IMR-90 (cell line): ENCODE measurements around the gene SCAMP2. TPM values are rescaled to one million over a fixed set of nuclear protein-coding genes. Genes with fewer than 3 reads are reported as not detected.

Source experiments
- ATAC-seq: fragments of 200-7000 bp; cut with Tn5 transposase; 2 replicates; pipeline ENCODE4 v1.9.1; 2020; ENCODE audit warnings: low read depth, mild to moderate bottlenecking, moderate library complexity
- BruUV-seq: library from RNA; stranded (reverse); fragments of 400-500 nt; replicated peaks from 2 replicates; lab custom pipeline; 2021; lab: Mats Ljungman, UMichigan
- CTCF ChIA-PET: fragments of 300-600 bp; formaldehyde crosslinking; extraction: SDS; loops from one replicate; lab custom pipeline; 2021; ENCODE audit warnings: antibody characterized with exemption; lab: Yijun Ruan, JAX
- POLR2A ChIA-PET: fragments of 300-600 bp; sonication (Branson Sonifier 250); formaldehyde crosslinking; loops from one replicate; lab custom pipeline; 2022; ENCODE audit warnings: antibody characterized with exemption; ENCODE audit not compliant: unreplicated experiment; lab: Charles Lee
- DNase-seq: peaks from one replicate; pipeline ENCODE4 v3.0.0; 2013
- H2AFZ ChIP-seq: replicated peaks from 2 replicates; pipeline ENCODE3; 2013; ENCODE audit warnings: low read length, mild to moderate bottlenecking; ENCODE audit not compliant: poor library complexity
- H2AK5ac ChIP-seq: 2 replicates; pipeline ENCODE4 v1.6.1; 2013; ENCODE audit warnings: low read depth, low read length, inconsistent platforms
- H2AK9ac ChIP-seq: replicated peaks from 2 replicates; pipeline ENCODE3; 2013; ENCODE audit warnings: mild to moderate bottlenecking, low read depth, low read length, moderate library complexity; ENCODE audit not compliant: poor library complexity
- H2BK120ac ChIP-seq: 2 replicates; pipeline ENCODE4 v1.6.1; 2013; ENCODE audit warnings: low read depth, low read length, inconsistent platforms
- H2BK15ac ChIP-seq: 3 replicates; pipeline ENCODE4 v1.6.1; 2013; ENCODE audit warnings: low read depth, low read length, inconsistent platforms
- H2BK20ac ChIP-seq: 2 replicates; pipeline ENCODE4 v1.6.1; 2013; ENCODE audit warnings: low read depth, mild to moderate bottlenecking, inconsistent platforms, low read length, moderate library complexity
- H2BK5ac ChIP-seq: 2 replicates; pipeline ENCODE4 v1.6.1; 2013; ENCODE audit warnings: mild to moderate bottlenecking, low read depth, low read length, inconsistent platforms; ENCODE audit not compliant: poor library complexity, severe bottlenecking
- H3K14ac ChIP-seq: replicated peaks from 2 replicates; pipeline ENCODE4 v1.6.1; 2013; ENCODE audit warnings: low read depth, low read length, inconsistent platforms
- H3K18ac ChIP-seq: 2 replicates; pipeline ENCODE4 v1.6.1; 2013; ENCODE audit warnings: low read depth, low read length, control low read depth
- H3K23ac ChIP-seq: 2 replicates; pipeline ENCODE4 v1.6.1; 2013; ENCODE audit warnings: low read depth, low read length, inconsistent platforms
- H3K27ac ChIP-seq: 2 replicates; pipeline ENCODE4 v1.5.1; 2013; ENCODE audit warnings: mild to moderate bottlenecking, control low read depth, low read length; ENCODE audit not compliant: insufficient read depth
- H3K27me3 ChIP-seq: 2 replicates; pipeline ENCODE4 v1.6.1; 2013; ENCODE audit warnings: low read length; ENCODE audit not compliant: control insufficient read depth, insufficient read depth
- H3K36me3 ChIP-seq: 2 replicates; pipeline ENCODE4 v1.6.1; 2013; ENCODE audit warnings: low read length, mixed read lengths; ENCODE audit not compliant: control insufficient read depth, insufficient read depth
- H3K4ac ChIP-seq: 2 replicates; pipeline ENCODE4 v1.6.1; 2013; ENCODE audit warnings: low read depth, low read length, inconsistent platforms
- H3K4me1 ChIP-seq: 2 replicates; pipeline ENCODE4 v1.6.1; 2013; ENCODE audit warnings: low read length, mixed read lengths; ENCODE audit not compliant: control insufficient read depth, insufficient read depth
- H3K4me2 ChIP-seq: 2 replicates; pipeline ENCODE4 v1.6.1; 2013; ENCODE audit warnings: low read depth, mild to moderate bottlenecking, control low read depth, low read length, moderate library complexity
- H3K4me3 ChIP-seq: 2 replicates; pipeline ENCODE4 v1.5.1; 2013; ENCODE audit warnings: low read depth, mild to moderate bottlenecking, control low read depth, low read length, moderate library complexity; ENCODE audit not compliant: insufficient read depth
- H3K56ac ChIP-seq: 2 replicates; pipeline ENCODE4 v1.6.1; 2013; ENCODE audit warnings: low read length, inconsistent platforms; ENCODE audit not compliant: insufficient read depth; ENCODE audit errors: extremely low read depth
- H3K79me1 ChIP-seq, 2 experiments: 2 replicates each; pipeline ENCODE4 v1.6.1; 2013; ENCODE audit warnings: low read length in 2 of 2, inconsistent platforms in 1 of 2, low read depth in 1 of 2
- H3K9ac ChIP-seq: 2 replicates; pipeline ENCODE4 v1.6.1; 2013; ENCODE audit warnings: low read depth, low read length, control low read depth
- H3K9me1 ChIP-seq: 2 replicates; pipeline ENCODE4 v1.6.1; 2013; ENCODE audit warnings: low read length, inconsistent platforms; ENCODE audit not compliant: insufficient read depth
- H3K9me3 ChIP-seq: 2 replicates; pipeline ENCODE4 v1.6.1; 2013; ENCODE audit warnings: low read length; ENCODE audit not compliant: control insufficient read depth, insufficient read depth
- H4K20me1 ChIP-seq: 2 replicates; pipeline ENCODE4 v1.6.1; 2013; ENCODE audit warnings: low read length, inconsistent platforms; ENCODE audit not compliant: insufficient read depth
- H4K5ac ChIP-seq: 2 replicates; pipeline ENCODE4 v1.6.1; 2013; ENCODE audit warnings: mild to moderate bottlenecking, low read depth, low read length, control low read depth
- H4K8ac ChIP-seq, 2 experiments: 2 replicates each; pipeline ENCODE4 v1.6.1; 2013; ENCODE audit warnings: low read depth in 2 of 2, low read length in 2 of 2, control low read depth in 1 of 2, inconsistent platforms in 1 of 2
- H4K91ac ChIP-seq: 2 replicates; pipeline ENCODE4 v1.6.1; 2013; ENCODE audit warnings: low read depth, low read length, inconsistent platforms; ENCODE audit not compliant: insufficient read depth
- BHLHE40 ChIP-seq: fragments of 150-350 bp; IDR thresholded peaks from 2 replicates; pipeline ENCODE4 v1.6.1; 2016; ENCODE audit warnings: mild to moderate bottlenecking, low read depth, low read length
- CEBPB ChIP-seq: IDR thresholded peaks from 2 replicates; pipeline ENCODE4 v1.6.1; 2012; ENCODE audit warnings: low read depth, low read length, improper control_type of control experiment
- CHD1 ChIP-seq: IDR thresholded peaks from 2 replicates; pipeline ENCODE4 v1.6.1; 2012; ENCODE audit warnings: low read depth, low read length, improper control_type of control experiment
- FOS ChIP-seq: fragments of 150-350 bp; IDR thresholded peaks from 2 replicates; pipeline ENCODE4 v1.6.1; 2016; ENCODE audit warnings: low read depth, low read length
- MAFK ChIP-seq: IDR thresholded peaks from 2 replicates; pipeline ENCODE4 v1.6.1; 2012; ENCODE audit warnings: low read depth, low read length, improper control_type of control experiment
- MAZ ChIP-seq: IDR thresholded peaks from 2 replicates; pipeline ENCODE4 v1.6.1; 2012; ENCODE audit warnings: low read depth, mild to moderate bottlenecking, low read length, improper control_type of control experiment, moderate library complexity, borderline replicate concordance
- MXI1 ChIP-seq: IDR thresholded peaks from 2 replicates; pipeline ENCODE4 v1.6.1; 2012; ENCODE audit warnings: low read depth, mild to moderate bottlenecking, low read length, moderate library complexity, borderline replicate concordance
- NFE2L2 ChIP-seq: fragments of 150-350 bp; IDR thresholded peaks from 2 replicates; pipeline ENCODE4 v1.6.1; 2016; ENCODE audit warnings: low read depth, mild to moderate bottlenecking, low read length
- POLR2A ChIP-seq: IDR thresholded peaks from 2 replicates; pipeline ENCODE4 v1.6.1; 2012; ENCODE audit warnings: mild to moderate bottlenecking, low read depth, low read length
- RAD21 ChIP-seq: IDR thresholded peaks from 2 replicates; pipeline ENCODE4 v1.6.1; 2012; ENCODE audit warnings: low read length, improper control_type of control experiment
- RCOR1 ChIP-seq: IDR thresholded peaks from 2 replicates; pipeline ENCODE4 v1.6.1; 2012; ENCODE audit warnings: mild to moderate bottlenecking, low read length, improper control_type of control experiment; ENCODE audit not compliant: insufficient replicate concordance
- RFX5 ChIP-seq: IDR thresholded peaks from 2 replicates; pipeline ENCODE4 v1.8.0; 2012; ENCODE audit warnings: low read depth, mild to moderate bottlenecking, low read length, moderate library complexity
- SMC3 ChIP-seq: fragments of 150-350 bp; IDR thresholded peaks from 2 replicates; pipeline ENCODE4 v1.6.1; 2016; ENCODE audit warnings: low read depth, mild to moderate bottlenecking, antibody characterized with exemption, low read length, moderate library complexity
- WGBS, 2 experiments: methylation state at CpG; one replicate each; pipeline versions ENCODE4 v1.1.5 to v1.1.7; 2013; ENCODE audit warnings: missing lambda C conversion rate in 2 of 2; ENCODE audit not compliant: insufficient read length in 1 of 2; ENCODE audit errors: extremely low coverage in 2 of 2; 5-methylcytosine and 5-hydroxymethylcytosine counted together
- dilution Hi-C: fragments of 300-500 bp; cut with HindIII; formaldehyde crosslinking; loops from one replicate; pipeline ENCODE4 v1.14.3; 2018; ENCODE audit warnings: low sequenced_read_pairs; ENCODE audit not compliant: unreplicated experiment
- in situ Hi-C: fragments of 300-500 bp; cut with MboI; formaldehyde crosslinking; loops from 3 replicates; pipeline ENCODE4 v1.14.3; 2019; ENCODE audit warnings: low sequenced_read_pairs, inconsistent platforms, mixed read lengths
- intact Hi-C: fragments of 100-400 bp; cut with micrococcal nuclease; formaldehyde crosslinking; loops from 2 replicates; pipeline ENCODE4 v1.10.0; 2022
- polyA plus RNA-seq, 3 experiments: library from polyadenylated mRNA; depleted of rRNA; stranded (reverse); fragments of >200 nt; gene quantifications; 2 replicates each; pipeline ENCODE4 v1.2.3, GENCODE V29; 2012; ENCODE audit warnings: low replicate concordance in 1 of 3
- total RNA-seq: library from RNA; depleted of rRNA; stranded (reverse); fragments of >200 nt; gene quantifications from 2 replicates; pipeline ENCODE4 v1.2.3, GENCODE V29; 2012
- TF ChIP-seq, protein P1 (sequence below): fragments of 150-350 bp; IDR thresholded peaks from 2 replicates; pipeline ENCODE4 v1.6.1; 2016; ENCODE audit warnings: low read depth, mild to moderate bottlenecking, low read length, moderate library complexity, borderline replicate concordance
- TF ChIP-seq, protein P2 (sequence below): conservative IDR thresholded peaks from 2 replicates; pipeline ENCODE4 v1.5.1; 2012; ENCODE audit warnings: mild to moderate bottlenecking, low read depth, low read length, improper control_type of control experiment
- TF ChIP-seq, protein P3 (sequence below): fragments of 150-350 bp; IDR thresholded peaks from 2 replicates; pipeline ENCODE4 v1.6.1; 2017; ENCODE audit warnings: mild to moderate bottlenecking, antibody characterized with exemption, low read length, low read depth

SCAMP2 gene
- total and polyA plus RNA-seq, 2 of the 4 experiments (the other 2 are of a cell fraction) = 25.8 to 111 TPM

DNA sequence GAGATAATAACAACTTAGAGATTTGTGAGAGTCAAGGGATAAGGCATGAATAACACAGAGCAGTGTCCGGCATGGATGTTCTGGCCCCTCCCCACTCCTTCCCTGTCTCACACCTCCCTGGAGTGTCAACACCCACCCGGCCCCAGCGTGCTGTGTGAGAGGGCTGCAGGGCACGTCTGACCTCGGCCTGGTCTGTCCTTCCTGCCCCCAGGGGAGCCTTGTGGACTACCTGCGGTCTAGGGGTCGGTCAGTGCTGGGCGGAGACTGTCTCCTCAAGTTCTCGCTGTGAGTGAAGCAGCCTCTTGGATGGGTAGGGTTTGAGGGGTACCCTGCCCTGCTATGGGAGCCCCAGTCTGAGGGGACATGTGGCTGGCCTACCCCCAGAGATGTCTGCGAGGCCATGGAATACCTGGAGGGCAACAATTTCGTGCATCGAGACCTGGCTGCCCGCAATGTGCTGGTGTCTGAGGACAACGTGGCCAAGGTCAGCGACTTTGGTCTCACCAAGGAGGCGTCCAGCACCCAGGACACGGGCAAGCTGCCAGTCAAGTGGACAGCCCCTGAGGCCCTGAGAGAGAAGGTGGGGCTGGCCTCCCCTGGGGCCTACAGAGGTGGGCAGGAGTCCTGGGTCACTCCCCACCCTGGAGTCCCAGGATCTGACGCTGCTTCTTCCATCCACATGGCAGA, 71.7 kb downstream of the SCAMP2 start:
- no peak overlapping the region for H2AFZ ChIP-seq
- no peak for DNase-seq
- no peak overlapping the region for H3K9ac ChIP-seq
- peaks cover 39% of the 10 kb centered on the region for H4K20me1 ChIP-seq
- ChIA-PET CTCF (interaction anchor here (1.0 kb wide), 1 partner anchor 30 kb away, joined by 3 read pairs; no protein-coding TSS in a partner anchor), POLR2A (no interaction called here)
- no peak overlapping the region for H3K4me2 ChIP-seq
- H2BK20ac ChIP-seq = no peak overlapping the region
- no peak overlapping the region for H3K14ac ChIP-seq
- no peak overlapping the region for H3K23ac ChIP-seq
- H3K18ac ChIP-seq = no peak overlapping the region
- no peak overlapping the region for H3K56ac ChIP-seq
- no peak overlapping the region for H2AK9ac ChIP-seq
- H3K79me1 ChIP-seq = peaks cover 3 to 44% of the 10 kb centered on the region in 2 experiments
- no peak overlapping the region for H4K5ac ChIP-seq
- no peak overlapping the region for H3K4me3 ChIP-seq
- no peak overlapping the region for H4K91ac ChIP-seq
- H3K4ac ChIP-seq = no peak overlapping the region
- H3K27ac ChIP-seq = no peak overlapping the region
- dilution Hi-C loops = no loop called here
- WGBS, 2 experiments = 86% methylated on average over 11 of the region's 18 CpGs; no CpG with 5 or more reads in 1 of the 2 experiments
- H3K27me3 ChIP-seq = no peaks in the 10 kb centered on the region
- in situ Hi-C loops = no loop called here
- intact Hi-C loops = no loop called here
- H3K4me1 ChIP-seq = peaks cover 2% of the 10 kb centered on the region; the same call in 1 of the 2 replicates
- no peaks in the 10 kb centered on the region for H3K9me3 ChIP-seq
- no peak for ATAC-seq
- H2BK15ac ChIP-seq = no peak overlapping the region
- TF ChIP-seq CHD1 = no peak
- TF ChIP-seq FOS = no peak
- TF ChIP-seq SMC3 = no peak
- no peak for TF ChIP-seq RFX5
- no peak for TF ChIP-seq RCOR1
- no peak for TF ChIP-seq CEBPB
- TF ChIP-seq RAD21 = no peak
- TF ChIP-seq, protein P1, sequence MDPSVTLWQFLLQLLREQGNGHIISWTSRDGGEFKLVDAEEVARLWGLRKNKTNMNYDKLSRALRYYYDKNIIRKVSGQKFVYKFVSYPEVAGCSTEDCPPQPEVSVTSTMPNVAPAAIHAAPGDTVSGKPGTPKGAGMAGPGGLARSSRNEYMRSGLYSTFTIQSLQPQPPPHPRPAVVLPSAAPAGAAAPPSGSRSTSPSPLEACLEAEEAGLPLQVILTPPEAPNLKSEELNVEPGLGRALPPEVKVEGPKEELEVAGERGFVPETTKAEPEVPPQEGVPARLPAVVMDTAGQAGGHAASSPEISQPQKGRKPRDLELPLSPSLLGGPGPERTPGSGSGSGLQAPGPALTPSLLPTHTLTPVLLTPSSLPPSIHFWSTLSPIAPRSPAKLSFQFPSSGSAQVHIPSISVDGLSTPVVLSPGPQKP = no peak
- no peak for TF ChIP-seq POLR2A
- TF ChIP-seq, protein P2, sequence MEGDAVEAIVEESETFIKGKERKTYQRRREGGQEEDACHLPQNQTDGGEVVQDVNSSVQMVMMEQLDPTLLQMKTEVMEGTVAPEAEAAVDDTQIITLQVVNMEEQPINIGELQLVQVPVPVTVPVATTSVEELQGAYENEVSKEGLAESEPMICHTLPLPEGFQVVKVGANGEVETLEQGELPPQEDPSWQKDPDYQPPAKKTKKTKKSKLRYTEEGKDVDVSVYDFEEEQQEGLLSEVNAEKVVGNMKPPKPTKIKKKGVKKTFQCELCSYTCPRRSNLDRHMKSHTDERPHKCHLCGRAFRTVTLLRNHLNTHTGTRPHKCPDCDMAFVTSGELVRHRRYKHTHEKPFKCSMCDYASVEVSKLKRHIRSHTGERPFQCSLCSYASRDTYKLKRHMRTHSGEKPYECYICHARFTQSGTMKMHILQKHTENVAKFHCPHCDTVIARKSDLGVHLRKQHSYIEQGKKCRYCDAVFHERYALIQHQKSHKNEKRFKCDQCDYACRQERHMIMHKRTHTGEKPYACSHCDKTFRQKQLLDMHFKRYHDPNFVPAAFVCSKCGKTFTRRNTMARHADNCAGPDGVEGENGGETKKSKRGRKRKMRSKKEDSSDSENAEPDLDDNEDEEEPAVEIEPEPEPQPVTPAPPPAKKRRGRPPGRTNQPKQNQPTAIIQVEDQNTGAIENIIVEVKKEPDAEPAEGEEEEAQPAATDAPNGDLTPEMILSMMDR = no peak
- TF ChIP-seq MAZ = no peak
- TF ChIP-seq MAFK = no peak
- TF ChIP-seq, protein P3, sequence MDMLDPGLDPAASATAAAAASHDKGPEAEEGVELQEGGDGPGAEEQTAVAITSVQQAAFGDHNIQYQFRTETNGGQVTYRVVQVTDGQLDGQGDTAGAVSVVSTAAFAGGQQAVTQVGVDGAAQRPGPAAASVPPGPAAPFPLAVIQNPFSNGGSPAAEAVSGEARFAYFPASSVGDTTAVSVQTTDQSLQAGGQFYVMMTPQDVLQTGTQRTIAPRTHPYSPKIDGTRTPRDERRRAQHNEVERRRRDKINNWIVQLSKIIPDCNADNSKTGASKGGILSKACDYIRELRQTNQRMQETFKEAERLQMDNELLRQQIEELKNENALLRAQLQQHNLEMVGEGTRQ = no peak
- TF ChIP-seq BHLHE40 = no peak
- no peak for TF ChIP-seq MXI1
- no peak for TF ChIP-seq NFE2L2
- peaks cover 44% of the 10 kb centered on the region for H3K36me3 ChIP-seq
- BruUV-seq = no TSS peak
- H4K8ac ChIP-seq = no peak overlapping the region
- H2BK120ac ChIP-seq = no peak overlapping the region
- no peak overlapping the region for H2AK5ac ChIP-seq
- no peak overlapping the region for H2BK5ac ChIP-seq
- 0 out of 2 replicates have a peak, but pooled peaks cover under 1% of the 10 kb centered on the region for H3K9me1 ChIP-seq
